NB4 (cell line): ENCODE measurements around the gene PALD1.

Experiments
- CTCF ChIP-seq: IDR thresholded peaks from one replicate; pipeline ENCODE4 v1.5.1; 2012; ENCODE audit warnings: low read depth, low read length
- MAX ChIP-seq: IDR thresholded peaks from 2 replicates; pipeline ENCODE4 v1.6.1; 2011; ENCODE audit warnings: low read depth, low read length
- MYC ChIP-seq: IDR thresholded peaks from 2 replicates; pipeline ENCODE4 v1.6.1; 2011; ENCODE audit warnings: low read depth, low read length
- POLR2A ChIP-seq: IDR thresholded peaks from 2 replicates; pipeline ENCODE4 v1.6.1; 2011; ENCODE audit warnings: mild to moderate bottlenecking; ENCODE audit not compliant: insufficient read length; ENCODE audit errors: extremely low read depth

GRCh38 chr10:70568113-70568512 is 89.5 kb downstream of the PALD1 start:
- TF ChIP-seq CTCF (no peak), POLR2A (no peak), MYC (no peak), MAX (no peak)
